HL-60 (cell line): ENCODE results near the gene PRDM15.

Source experiments
- DNase-seq, 2 experiments: peaks; one replicate each; pipeline ENCODE4 v3.0.0-alpha.2; 2010 to 2020; ENCODE audit warnings: low read depth in 1 of 2, low spot score in 1 of 2
- H3K27ac ChIP-seq: fragments of 250-450 bp; sonication (Bioruptor Pico); replicated peaks from 2 replicates; pipeline ENCODE4 v1.5.1; 2020; ENCODE audit warnings: mild to moderate bottlenecking, moderate library complexity
- H3K27me3 ChIP-seq: fragments of 250-450 bp; sonication (Bioruptor Pico); 2 replicates; pipeline ENCODE4 v1.5.1; 2021; ENCODE audit warnings: mild to moderate bottlenecking, moderate library complexity; ENCODE audit not compliant: insufficient read depth, poor library complexity, severe bottlenecking
- H3K4me3 ChIP-seq: replicated peaks from 2 replicates; pipeline ENCODE4 v1.5.1; 2011; ENCODE audit warnings: mild to moderate bottlenecking, control low read depth, low read length; ENCODE audit not compliant: insufficient read depth
- GABPA ChIP-seq: IDR thresholded peaks from 2 replicates; pipeline ENCODE4 v1.6.1; 2012; ENCODE audit warnings: low read depth
- POLR2AphosphoS5 ChIP-seq: IDR thresholded peaks from 2 replicates; pipeline ENCODE4 v1.6.1; 2012; ENCODE audit warnings: low read depth
- REST ChIP-seq: IDR thresholded peaks from 2 replicates; pipeline ENCODE4 v1.6.1; 2012; ENCODE audit warnings: low read depth; ENCODE audit not compliant: insufficient replicate concordance
- SPI1 ChIP-seq: IDR thresholded peaks from 2 replicates; pipeline ENCODE4 v1.6.1; 2012; ENCODE audit warnings: low read depth, mild to moderate bottlenecking, borderline replicate concordance
- TF ChIP-seq, protein P1 (sequence below): IDR thresholded peaks from one replicate; pipeline ENCODE4 v1.5.1; 2011; ENCODE audit warnings: low read length, control low read depth, inconsistent platforms; ENCODE audit not compliant: insufficient read depth

Gene PRDM15

GRCh38 chr21:41812679-41813078, 66.5 kb downstream of the PRDM15 start:
- TF ChIP-seq SPI1 (no peak), POLR2AphosphoS5 (no peak), GABPA (no peak), REST (no peak)
- TF ChIP-seq, protein P1, sequence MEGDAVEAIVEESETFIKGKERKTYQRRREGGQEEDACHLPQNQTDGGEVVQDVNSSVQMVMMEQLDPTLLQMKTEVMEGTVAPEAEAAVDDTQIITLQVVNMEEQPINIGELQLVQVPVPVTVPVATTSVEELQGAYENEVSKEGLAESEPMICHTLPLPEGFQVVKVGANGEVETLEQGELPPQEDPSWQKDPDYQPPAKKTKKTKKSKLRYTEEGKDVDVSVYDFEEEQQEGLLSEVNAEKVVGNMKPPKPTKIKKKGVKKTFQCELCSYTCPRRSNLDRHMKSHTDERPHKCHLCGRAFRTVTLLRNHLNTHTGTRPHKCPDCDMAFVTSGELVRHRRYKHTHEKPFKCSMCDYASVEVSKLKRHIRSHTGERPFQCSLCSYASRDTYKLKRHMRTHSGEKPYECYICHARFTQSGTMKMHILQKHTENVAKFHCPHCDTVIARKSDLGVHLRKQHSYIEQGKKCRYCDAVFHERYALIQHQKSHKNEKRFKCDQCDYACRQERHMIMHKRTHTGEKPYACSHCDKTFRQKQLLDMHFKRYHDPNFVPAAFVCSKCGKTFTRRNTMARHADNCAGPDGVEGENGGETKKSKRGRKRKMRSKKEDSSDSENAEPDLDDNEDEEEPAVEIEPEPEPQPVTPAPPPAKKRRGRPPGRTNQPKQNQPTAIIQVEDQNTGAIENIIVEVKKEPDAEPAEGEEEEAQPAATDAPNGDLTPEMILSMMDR: no peak
- Histone ChIP-seq H3K4me3 (no peak overlapping the region), H3K27me3 (no peaks in the 10 kb centered on the region), H3K27ac (no peak overlapping the region)
- no peak for DNase-seq

GRCh38 chr21:41810597-41810932, 68.6 kb downstream of the PRDM15 start:
- Histone ChIP-seq H3K4me3 (no peak overlapping the region), H3K27me3 (no peaks in the 10 kb centered on the region), H3K27ac (no peak overlapping the region)
- TF ChIP-seq GABPA (no peak), POLR2AphosphoS5 (no peak), REST (no peak), SPI1 (no peak)
- TF ChIP-seq, protein P1: no peak
- no peak for DNase-seq

GRCh38 chr21:41809891-41810596, 69.1 kb downstream of the PRDM15 start:
- H3K27ac ChIP-seq: no peak overlapping the region
- no peak overlapping the region for H3K4me3 ChIP-seq
- no peaks in the 10 kb centered on the region for H3K27me3 ChIP-seq
- no peak for DNase-seq
- TF ChIP-seq POLR2AphosphoS5: no peak
- no peak for TF ChIP-seq SPI1
- TF ChIP-seq GABPA: no peak
- TF ChIP-seq REST: no peak
- TF ChIP-seq, protein P1: no peak
